GM21825 (cell line): ENCODE measurements around the gene F8.
A peak's percentile ranks its signal among the peaks of the same experiment; 100 is the strongest.

ENCODE experiments used
- ATAC-seq: cut with Tn5 transposase; IDR thresholded peaks from one replicate; pipeline ENCODE4 v1.9.1; 2021; ENCODE audit warnings: mild to moderate bottlenecking, moderate library complexity; ENCODE audit not compliant: unreplicated experiment

F8 gene

GRCh38 chrX:155022585-155022984 is at the start of gene F8:
Gene F8, minus strand, starts transcription at chrX:155022723. Its CDS starts 171 bp downstream, at chrX:155022552.
- no peak for ATAC-seq

GRCh38 chrX:155071694-155072280 is 49.3 kb upstream of the F8 start:
- no peak for ATAC-seq

- peak; percentile 87 for ATAC-seq
These were observed 48.6 kb upstream of the F8 start, which contains the start of the genes BRCC3, CMC4 and MTCP1 for GRCh38 chrX:155070975-155071693. Gene BRCC3, plus strand, starts transcription at chrX:155071508. Its CDS starts 20 bp downstream, at chrX:155071528. Gene CMC4, minus strand, starts transcription at chrX:155071136. Its CDS starts 7,113 bp downstream, at chrX:155064023. Gene MTCP1, minus strand, starts transcription at chrX:155071136. Its CDS starts 5,126 bp downstream, at chrX:155066010.

- ATAC-seq, result peak; percentile 22
These were observed 48.1 kb upstream of the F8 start for GRCh38 chrX:155070663-155070974.

GRCh38 chrX:155070038-155070437 is 47.5 kb upstream of the F8 start:
- ATAC-seq, result no peak

- no peak for ATAC-seq
These were observed 46.9 kb upstream of the F8 start for GRCh38 chrX:155069414-155069813.

GRCh38 chrX:155068165-155068564 is 45.6 kb upstream of the F8 start:
- no peak for ATAC-seq

- no peak for ATAC-seq
These were observed 42.7 kb upstream of the F8 start for GRCh38 chrX:155065035-155065734.

GRCh38 chrX:155061760-155062159 is 39.2 kb upstream of the F8 start:
- ATAC-seq, result no peak

GRCh38 chrX:155056877-155057792 is 34.6 kb upstream of the F8 start:
- ATAC-seq, result peak; percentile 78

- ATAC-seq, result no peak
These were observed 33.9 kb upstream of the F8 start for GRCh38 chrX:155056471-155056870.

- ATAC-seq, result no peak
These were observed 33.0 kb upstream of the F8 start for GRCh38 chrX:155055494-155055893.

- no peak for ATAC-seq
These were observed 31.7 kb upstream of the F8 start for GRCh38 chrX:155054255-155054654.

GRCh38 chrX:155053656-155054055 is 31.1 kb upstream of the F8 start:
- no peak for ATAC-seq

- no peak for ATAC-seq
These were observed 30.4 kb upstream of the F8 start for GRCh38 chrX:155052738-155053498.

- no peak for ATAC-seq
These were observed 26.6 kb upstream of the F8 start for GRCh38 chrX:155048977-155049619.

GRCh38 chrX:155046811-155047528 is 24.4 kb upstream of the F8 start:
- ATAC-seq, result no peak

GRCh38 chrX:155046129-155046810 is 23.7 kb upstream of the F8 start:
- ATAC-seq, result no peak
